Femur (tissue), 1 donor: ENCODE measurements around the gene PPDPF.
A peak's percentile ranks its signal among the peaks of the same experiment; 100 is the strongest.

Experiments
- DNase-seq: peaks from one replicate; pipeline ENCODE4 v3.0.0-alpha.2; 2017

The PPDPF gene

DNA sequence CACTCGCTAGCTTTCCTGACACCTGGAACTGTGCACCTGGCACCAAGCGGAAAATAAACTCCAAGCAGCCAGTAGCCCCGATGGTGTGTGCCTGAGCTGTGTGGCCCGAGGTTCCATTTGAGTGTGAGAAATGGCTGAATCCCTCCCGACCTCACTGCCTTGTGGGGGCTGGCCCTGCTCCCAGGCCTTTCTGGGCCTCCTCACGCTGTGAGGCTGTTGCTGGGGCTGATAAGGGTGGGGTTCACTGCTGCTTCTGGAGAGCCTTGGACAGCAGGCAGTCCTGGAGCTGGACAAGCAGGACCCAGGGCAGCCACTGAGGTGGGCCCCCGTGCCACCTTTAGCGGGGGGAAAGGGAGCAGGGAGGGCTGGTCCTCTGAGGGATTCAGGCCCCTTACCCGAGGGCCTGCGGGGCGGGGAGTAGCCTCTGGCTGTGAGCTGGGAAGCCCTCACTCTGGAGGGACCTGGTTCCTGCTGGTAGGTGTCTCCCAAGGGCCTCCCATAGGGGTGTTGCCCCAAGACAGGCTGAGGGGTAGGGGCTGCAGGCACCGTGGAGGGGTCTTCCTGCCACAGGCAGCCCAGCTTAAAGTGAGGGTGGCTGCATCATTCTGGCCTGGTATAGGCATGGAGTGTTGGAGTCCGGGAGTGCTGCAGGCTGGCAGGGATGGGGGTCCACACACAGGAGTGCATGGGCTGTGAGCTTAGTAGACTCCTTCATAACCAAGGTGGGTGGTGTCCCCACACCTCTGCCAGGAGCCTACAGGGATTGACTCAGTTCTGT, 1.7 kb downstream of the PPDPF start:
- peak; percentile 35 for DNase-seq

DNA sequence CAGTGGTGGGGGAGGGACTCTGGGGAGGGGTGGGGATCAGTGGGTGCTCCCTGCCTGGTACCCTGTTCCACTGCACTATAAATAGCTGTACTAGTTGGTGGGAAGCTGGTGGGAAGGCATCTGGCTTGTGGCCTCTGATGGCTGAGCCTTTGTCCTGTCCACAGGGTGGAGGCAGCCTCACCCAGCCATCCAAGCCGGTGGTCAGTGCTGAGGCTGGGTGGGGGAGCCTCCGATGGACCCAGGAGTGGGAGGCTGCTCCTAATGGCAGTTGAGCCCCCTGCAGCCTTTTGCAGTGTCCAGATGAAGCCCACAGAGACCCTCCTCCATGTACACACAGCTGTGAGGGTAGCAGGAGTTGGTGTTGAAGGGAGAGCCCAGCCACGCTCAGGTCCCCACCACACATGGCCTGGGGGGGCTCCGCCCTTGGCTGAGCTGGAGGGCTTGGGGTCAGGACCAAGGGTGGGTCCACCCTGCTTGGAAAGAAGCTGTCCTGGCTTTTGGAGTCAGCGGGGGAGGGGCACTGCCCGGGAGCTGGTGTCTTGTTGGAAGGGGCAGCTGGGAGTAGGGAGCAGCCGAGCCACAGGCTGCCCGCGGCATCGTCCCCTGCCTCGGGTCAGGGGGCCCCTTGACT, 2.5 kb downstream of the PPDPF start:
- peak; percentile 23 for DNase-seq

DNA sequence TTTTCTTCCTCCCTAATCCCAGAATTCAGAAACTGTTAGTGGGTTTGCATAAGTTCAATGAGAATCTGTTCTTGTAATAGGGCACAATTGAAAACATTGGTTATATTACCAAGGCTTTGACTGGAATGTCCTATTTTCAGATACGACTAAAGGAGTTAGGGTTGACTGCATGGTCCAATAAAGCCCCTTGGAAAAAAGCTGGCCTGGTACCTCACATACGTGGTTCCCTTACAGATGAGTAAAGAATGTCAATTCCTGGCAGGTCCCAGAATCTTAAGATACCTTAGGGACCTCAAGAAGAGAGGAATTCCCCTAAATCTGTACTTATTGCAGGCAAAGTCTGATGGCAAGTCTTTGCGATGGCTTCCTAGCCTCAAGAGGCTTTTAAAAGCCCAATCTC, 4.6 kb downstream of the PPDPF start:
- DNase-seq: no peak

DNA sequence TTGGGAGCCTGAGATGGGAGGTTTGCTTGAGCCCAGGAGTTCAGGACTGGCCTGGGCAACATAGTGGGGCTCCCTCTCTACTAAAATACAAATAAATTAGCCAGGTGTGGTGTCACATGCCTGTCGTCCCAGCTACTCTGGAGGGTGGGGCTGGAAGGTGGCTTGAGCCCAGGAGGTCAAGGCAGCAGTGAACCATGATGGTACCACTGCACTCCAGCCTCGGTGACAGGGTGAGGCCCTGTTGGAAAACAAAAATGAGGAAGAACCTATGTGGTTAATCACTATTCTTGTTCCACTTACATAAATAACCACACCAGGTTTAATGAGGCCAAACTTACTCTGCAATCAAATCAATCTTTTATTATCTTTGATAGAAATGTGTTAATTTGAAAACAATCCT, 5.4 kb downstream of the PPDPF start:
- DNase-seq: peak; percentile 13

DNA sequence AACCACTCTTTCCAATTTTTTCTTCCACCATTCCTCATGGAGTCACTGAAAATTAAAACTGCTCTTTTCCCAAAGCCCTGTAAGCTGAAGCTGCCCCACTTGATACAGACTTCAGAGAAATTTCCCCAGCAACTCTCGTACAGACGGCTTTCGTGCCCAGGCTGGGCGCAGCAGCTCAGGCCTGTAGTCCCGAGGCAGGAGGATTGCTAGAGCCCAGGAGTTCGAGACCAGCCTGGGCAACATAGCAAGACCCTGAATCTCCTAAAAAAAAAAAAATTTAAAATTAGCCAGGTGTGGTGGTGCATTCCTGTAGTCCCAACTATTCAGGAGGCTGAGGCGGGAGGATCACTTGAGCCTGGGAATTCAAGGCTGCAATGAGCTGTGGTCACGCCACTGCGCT, 6.6 kb downstream of the PPDPF start:
- DNase-seq: peak; percentile 10

DNA sequence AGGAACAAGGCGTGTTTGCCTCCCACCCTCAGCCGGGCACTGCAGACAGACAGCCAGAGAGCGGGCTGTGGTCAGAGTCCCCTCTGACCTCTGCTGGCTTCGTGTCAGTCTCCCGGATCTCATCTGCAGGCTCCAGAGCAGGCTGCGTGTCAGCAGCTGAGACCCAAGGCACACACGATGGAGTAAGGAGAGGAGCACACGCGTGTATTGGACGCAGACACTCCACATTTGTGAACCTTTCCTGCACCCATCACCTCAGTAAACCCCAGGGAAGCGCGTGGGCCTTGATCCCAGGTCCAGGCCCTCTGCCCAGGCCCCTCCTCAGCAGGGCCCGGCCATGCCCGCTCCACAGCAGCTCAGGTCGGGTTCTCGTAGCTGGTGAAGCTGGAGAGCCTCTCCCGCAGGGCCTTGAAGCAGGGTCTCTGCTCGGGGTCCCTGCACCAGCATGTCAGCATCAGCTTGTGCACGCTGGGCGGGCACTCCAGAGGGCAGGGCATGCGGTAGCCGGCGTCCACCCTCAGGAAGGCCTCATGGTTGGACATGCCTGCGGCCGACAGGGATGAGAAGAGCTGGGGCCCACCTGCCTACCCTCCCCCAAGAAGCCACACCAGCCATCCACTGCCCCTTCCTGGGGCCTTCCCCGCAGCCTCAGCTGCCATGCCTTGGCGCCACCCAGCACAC, 8.8 kb downstream of the PPDPF start:
- peak; percentile 20 for DNase-seq

DNA sequence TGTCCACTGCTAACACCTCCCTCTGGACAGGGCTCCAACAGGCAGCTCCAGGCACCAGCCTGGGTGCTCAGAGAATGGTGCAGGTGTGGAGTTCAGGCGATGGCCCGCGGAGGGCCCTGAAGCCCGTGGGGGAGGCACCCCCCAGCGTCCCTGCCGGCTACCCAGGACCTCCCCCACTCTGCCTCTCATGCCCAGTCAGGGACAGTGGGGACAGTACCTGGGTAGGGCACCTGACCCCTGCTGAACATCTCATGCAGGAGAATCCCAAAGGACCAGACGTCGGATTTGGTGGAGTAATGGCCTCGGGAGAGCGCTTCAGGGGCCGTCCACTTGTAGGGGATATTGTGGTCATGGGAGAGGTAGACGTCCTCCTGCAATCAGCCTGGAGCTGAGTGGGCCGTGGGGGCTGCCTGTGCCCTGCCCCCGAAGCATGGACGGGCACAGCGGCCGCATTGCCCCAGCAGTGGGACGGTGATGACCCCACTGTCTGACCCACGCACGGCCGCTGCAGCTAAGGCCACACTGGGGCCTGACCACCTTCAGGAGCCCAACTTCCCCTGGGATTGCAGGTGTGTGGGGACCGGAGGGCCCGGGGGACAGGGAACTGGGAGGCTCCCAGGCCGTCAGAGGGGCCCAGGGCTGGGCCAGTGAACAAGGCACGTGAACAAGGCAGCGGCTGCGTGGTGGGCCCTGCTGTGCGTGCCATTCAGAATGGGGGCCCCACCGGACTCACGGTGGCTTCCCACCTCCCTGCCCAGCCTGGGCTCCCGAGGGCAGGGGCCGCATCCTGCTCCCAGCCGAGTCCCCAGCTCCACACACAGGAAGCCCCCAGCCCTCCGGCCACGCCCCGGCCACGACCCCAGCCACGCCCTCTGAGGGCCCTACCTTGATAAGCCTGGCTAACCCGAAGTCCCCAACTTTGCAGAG, 9.6 kb downstream of the PPDPF start:
- no peak for DNase-seq

DNA sequence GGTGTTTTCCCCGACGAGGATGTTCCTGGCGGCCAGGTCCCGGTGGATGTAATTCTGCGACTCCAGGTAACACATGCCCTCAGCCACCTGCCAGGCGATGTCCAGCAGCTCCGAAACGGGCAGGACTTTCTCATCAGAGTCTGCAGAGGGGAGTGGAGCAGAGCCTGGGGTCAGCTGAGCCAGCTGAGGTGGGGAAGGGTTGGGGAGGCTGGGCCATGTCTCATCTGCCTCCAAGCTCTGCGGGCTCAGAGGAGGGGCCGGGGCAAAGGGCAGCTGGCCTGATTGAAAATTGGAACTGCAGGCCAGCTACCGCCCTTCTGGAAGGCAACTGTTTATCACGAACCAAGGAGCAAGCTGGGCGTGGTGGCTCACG, 10.2 kb downstream of the PPDPF start:
- DNase-seq: peak; percentile 24

DNA sequence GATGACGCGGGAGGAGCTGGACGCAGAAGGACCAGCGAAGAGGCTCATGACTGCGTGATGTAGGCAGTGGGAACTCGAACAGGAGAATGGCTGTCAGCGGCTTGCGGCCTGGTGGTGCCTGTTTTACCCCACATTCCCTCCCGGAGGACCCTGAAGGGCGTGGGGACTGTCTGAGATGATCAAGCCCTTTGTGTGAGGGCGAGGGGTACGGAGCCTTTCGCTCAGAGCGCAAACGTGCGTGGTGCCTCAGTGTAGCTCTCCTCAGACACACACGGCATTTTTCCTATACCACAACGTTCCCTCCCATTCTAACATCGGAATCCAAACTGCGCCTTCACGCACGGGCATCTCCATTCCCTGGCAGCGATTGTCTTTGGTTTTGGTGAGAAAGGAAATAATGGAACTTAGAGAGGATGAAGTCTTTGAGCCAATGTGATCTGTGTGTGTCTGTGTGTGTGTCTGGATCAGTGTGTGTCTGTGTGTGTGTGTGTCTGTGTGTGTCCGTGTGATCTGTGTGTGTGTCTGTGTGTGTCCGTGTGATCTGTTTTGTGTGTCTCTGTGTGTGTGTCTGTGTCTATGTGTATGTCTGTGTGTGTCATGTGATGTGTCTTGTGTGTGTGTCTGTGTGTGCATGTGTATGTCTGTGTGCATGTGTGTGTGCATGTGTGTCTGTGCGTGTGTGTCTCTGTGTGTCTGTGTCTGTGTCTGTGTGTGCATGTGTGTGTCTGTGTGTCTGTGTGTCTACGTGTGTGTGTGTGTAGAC, 11.3 kb downstream of the PPDPF start:
- no peak for DNase-seq

DNA sequence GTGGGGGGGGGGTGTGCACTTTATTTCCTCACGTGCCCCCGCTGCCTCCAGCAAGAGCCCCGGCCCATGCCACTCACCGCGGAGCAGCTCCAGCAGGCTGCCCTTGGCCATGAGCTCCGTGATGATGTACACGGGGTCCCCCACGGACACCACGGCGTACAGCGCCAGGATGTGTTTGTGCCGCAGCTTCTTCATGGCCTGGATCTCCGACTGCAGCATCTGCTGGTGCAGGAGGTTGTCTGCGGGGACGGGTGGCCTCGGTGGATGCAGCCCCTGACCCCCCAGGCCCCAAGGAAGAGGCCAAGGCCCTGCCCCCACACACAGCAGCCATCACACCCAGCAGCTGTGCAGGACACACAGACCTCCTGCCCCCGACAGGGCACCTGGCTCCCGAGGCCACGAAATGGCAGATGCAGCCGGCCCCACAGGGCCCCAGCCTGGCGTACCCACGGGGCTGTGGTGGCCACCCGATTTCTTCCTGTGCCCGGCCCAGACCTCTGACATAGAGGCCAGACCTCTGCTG, 11.9 kb downstream of the PPDPF start:
- peak; percentile 21 for DNase-seq

DNA sequence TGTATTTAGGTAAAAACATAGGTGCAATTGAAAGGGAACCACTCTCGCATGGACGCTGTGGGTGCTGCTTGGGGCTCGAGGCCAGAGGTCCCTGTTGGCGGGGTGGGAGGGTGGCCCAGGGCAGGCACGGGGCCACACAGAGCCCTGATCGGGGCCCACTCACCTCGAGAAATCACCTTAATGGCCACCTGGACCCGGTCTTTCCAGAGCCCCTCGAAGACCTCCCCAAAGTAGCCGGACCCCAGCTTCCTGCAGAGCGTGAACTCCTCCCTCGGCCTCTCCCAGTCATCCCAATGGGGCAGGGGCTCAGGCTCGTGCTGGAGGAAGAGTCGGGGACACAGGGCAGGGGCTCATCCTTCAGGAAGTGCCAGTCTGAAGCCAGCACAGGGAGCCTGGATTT, 12.8 kb downstream of the PPDPF start:
- DNase-seq: no peak

DNA sequence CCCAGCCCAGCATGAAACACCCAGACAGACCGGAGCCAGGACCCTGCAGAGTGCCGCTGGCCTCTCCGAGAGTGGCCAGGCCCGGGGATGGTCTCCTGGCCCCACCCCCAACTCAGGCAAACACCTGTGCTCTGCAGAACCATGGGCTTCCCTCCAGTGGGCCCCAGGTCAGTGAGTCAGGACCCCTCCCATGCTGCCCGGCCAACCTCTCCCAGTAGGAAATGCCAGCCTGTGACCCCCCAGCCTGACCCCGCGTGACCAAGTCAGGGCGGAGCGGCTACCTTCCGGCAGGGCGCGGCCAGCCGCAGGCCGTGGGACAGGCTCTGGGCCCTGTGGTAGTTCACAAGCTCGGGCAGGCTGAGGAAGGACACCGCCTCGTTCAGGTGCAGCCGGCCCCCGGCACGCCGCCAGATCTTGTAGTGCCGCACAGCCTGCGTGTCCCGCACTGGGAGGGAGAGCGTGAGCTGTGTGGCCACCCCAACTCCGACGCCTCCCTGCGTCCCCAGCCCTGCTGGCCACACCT, 13.4 kb downstream of the PPDPF start:
- DNase-seq: peak; percentile 33

DNA sequence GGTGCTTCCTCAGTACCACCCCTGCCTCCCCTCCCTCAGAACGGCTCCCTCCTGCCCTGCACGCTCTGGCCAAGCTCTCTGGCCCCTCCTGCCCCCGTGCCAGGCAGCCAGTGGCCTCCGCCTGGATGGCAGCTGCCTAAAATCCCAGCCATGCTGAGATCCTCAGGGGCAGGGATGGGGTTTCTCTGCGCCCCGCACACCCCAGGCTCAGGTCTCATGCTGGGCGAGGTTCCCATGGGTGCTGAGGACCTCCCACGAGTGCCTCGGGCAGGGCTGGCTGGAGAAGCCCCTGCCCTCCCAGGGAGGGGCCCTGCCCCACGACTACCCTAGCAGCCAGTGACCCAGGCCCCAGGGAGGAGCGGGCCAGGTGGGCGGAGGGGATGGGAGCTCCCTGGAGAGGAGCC, 13.9 kb downstream of the PPDPF start:
- DNase-seq: peak; percentile 26

DNA sequence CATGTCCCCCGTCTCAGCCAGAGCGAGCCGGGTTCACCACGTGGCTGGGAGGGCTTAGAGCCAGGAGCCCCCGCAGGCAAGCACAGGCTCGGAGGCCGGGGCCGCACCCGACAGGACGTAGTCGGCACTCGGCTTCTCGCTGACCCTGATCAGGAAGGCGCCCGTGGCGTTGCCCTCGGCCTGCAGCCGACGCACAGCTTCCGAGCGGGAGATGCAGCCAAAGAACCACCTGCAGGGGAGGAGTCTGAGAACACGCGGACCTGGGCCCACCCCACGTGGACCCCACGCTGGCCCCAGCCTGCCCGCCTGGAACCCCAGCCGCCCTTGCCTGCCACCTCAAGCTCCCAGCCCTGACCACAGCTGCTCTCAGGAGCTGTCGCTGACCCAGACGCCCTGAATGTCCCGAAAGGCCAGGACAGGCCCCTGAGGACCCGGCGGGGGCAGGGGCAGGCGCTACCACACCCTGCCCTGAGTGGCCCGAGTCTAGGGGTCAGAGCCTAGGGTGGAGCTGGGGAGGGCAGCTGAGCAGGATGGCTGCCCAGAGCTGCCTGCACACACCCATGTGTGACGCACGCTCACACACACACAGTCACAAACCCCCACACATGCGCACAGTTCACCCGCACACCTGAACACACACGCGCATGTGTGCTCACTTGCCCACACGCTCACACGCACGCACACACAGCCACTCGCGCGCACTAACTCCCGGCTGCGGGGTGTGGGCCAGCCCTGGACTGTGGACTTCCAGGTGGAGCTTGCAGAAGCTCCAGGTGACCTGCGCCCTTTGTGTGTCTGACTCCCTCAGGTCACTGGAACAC, 14.5 kb downstream of the PPDPF start:
- DNase-seq: no peak

DNA sequence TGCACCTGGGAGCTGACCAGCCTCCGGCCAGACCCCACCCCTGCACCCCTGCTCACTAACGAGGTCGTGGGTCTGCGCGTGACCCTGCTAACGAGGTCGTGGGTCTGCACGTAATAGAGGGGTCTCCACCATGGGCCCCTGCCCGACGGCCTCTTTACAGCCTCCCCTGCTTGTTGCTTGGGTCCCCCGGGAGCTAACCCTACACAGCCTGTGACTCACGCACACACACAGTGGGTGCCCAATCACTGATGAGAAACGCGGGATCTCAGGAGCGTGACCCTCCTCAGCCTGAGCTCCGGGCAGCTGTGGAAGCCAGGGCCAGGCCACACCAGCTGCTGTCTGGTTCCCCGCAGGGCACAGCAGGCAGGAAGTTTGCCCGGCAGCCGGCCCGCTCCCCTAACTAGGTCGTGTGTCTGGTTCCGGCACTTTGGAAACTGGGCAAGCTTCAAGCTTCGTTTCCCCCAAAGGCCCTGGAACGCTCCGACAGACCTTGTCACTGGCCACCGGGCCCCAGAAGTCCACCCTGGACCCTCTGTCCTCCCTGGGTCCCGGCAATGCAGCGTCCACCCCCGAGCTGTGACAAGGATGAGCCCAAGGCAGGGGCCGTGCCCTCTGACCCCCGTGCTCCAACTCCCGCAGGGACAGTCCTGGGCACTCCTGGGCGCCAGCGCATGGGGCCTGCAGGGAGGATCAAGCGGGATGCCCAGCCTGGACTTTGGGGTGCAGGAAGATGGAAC, 15.8 kb downstream of the PPDPF start:
- DNase-seq: peak; percentile 37

DNA sequence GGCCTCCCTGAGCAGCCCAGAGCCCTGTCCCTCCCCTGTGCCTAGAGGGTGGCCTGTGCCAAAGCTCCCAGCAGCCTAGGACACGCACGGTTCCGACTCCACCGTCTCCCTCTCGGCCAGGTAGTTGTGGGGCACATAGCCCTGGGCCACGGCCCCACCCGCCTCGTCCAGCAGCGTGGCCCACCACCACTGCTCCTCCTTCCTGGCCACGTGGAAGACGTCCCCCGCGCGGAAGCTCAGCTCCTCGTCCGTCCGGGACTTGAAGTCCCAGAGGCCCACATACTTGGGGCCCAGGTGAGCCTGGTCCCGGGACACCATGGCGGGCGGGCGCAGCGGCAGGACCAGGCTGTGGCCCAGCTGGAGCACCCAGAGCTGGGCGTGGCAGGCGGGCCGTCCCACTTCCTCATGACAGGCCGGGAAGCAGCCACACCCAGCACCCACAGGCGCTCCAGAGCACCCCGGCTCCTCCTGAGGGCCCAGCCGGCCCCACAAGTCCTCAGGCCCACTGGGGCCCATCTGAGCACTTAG, 16.5 kb downstream of the PPDPF start, which contains the start of gene PTK6:
Gene PTK6, minus strand, starts transcription at position 380 of the 528 bp plus-strand sequence. Its CDS starts 62 bp downstream, at position 318.
- DNase-seq: no peak

DNA sequence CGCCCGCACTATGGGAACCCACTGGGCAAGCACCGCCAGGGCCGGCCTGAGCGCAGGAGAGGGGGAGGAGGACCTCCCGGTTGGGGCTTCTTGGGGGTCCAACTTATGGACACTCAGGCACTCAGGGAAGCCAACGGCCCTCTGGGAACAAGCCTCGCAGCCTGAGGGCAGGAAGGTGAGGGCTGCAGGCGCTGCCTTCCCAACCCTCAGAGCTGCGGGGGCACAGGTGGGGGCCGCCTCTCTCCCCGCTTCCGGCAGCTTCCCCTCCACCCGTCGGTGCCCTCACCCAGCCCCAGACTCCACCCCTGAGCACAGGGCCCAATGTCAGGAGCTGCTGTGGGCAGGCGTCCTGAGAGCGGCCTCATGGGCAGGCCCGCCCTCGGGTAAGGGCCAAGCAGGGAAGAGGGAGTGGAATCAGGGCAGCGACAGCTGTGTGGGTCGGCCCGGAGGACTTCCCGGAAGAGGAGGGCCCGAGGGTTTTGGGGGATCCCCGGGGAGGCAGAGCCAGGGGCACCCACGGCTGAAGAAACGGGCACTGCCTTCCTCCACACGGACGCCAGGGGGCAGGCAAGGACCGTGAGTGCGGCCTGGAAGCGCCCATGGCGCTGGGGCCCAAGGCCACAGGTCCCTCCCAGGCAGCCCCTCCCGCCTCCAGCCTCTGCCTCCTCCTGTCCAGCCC, 17.1 kb downstream of the PPDPF start:
- DNase-seq: peak; percentile 89

DNA sequence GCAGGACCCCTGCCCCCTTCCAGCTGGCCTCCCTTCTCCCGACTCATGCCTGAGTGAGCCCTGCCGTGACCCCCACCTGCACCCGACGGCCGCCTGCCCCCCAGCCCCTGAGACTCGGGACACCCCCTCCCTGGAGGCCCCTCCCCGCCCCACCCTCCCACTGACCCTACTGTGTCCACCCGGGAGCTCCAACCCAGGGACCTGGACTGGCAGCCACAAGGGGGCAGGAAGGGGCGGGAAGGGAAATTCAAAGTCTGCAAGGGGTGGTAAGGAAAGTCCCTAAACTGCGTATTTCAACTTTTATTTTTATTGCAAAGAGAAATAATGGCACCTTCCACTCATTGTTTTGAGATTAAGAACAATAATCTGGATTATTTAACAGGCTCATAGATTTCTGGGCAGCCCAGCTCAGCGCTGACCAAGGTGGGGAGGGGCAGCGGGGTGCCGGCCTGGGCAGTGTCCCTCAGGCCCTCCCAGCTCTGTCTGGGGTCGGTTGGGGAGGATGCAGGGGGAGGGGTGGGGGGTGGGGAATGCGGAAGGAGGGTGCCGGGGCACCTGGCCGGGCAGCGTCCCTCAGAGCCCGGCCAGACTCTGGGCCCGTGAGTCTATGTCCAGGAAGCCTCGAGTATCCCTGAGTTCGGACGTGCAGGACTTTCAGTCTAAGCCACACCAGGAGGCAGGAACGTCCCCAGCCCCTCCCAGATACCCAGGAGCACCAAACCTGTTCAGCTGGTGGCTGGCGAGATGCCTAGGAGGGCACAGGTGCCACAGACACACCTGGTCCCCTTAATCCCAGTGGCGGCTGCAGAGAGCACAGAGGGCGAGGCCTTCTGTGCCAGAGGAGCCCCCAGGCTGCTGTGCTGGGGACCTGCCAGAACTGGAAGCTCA, 17.9 kb downstream of the PPDPF start:
- no peak for DNase-seq
